ENCODE results near the gene UNK.
"Not testable (repeated sequence)": the region's sequence is repeated elsewhere in the genome, so short reads cannot be mapped to it uniquely, and the experiment has no call there.

Gene UNK

GRCh38 chr17:75773808-75774470 is 10.7 kb upstream of the UNK start:
- DNase-seq = no peak

DNA sequence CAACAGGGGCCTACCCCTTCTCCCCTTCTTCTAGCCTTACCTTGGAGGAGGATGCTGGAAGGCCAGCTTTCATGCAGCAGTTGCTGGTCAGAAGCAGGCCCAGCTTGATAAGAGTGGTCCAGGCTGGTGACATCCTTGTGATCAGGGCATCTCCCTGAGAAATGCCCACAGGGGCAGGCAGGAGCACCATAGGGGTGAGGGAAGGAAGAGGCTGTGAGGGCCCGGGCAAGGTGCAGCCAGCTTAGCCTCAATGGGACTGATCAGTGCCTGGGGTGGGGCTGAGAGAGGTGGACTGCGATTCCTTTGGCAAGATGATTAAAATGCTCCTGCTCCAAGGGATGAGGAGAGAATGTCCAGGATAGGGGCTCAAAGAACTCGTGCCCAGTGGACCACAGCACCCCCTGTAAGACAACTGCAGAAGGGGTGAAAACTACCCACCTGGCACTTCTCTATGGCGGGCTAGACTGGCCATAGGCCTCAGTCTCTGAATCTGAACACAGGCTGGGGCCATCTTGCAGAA is 10.1 kb upstream of the UNK start:
- no peak for DNase-seq

- DNase-seq = peak; percentile 31
Measured at GRCh38 chr17:75774991-75775668, 9.5 kb upstream of the UNK start.

- DNase-seq = no peak
Measured at GRCh38 chr17:75776386-75777295, 8.0 kb upstream of the UNK start.

GRCh38 chr17:75777296-75777922 is 7.2 kb upstream of the UNK start:
- no peak for DNase-seq

DNA sequence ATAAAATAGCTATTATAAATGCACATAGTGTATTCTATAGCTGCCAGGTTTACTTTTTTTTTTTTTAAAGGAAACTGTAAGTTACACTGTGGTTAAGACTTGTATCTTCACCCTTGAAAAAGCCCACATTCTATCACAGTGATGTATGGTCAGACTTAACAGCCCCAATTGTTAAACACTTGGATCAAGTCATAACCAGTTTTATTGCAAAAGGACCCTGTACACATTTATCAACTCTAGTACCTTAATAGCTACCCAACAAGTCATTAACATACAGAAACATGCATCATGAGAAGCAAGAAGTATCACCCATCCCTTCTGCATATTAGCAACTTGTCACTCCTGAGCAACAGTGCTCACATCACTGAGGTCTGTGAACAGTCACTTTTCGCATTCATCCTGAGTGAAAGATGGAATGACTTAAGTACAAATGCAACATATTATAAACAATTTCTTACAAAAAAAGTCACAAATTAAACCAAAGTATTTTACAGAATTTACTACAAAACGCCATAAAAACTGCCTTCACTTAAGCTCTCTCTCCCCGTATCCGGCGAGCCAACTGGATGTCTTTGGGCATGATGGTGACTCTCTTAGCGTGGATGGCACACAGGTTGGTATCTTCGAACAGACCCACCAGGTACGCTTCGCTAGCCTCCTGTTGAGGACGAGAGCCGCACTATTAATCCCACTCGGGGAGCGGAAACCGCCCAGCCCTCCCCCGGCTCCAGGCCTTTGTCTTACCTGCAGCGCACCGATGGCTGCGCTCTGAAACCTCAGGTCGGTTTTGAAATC is 6.3 kb upstream of the UNK start:
- DNase-seq = not testable (repeated sequence)

DNA sequence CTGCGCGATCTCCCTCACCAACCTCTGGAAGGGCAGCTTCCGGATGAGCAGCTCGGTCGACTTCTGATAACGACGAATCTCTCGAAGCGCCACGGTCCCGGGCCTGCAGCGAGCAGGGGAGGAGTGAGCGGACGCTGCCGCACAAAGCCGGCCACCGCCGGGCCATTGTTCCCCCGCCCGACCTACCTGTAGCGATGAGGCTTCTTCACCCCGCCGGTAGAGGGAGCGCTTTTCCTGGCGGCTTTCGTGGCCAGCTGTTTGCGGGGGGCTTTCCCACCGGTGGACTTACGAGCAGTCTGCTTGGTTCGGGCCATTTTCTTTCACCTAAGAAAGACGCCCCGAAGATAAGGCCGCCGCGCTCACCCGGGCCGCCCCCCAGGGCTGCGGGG is 5.8 kb upstream of the UNK start:
- DNase-seq = no peak

DNA sequence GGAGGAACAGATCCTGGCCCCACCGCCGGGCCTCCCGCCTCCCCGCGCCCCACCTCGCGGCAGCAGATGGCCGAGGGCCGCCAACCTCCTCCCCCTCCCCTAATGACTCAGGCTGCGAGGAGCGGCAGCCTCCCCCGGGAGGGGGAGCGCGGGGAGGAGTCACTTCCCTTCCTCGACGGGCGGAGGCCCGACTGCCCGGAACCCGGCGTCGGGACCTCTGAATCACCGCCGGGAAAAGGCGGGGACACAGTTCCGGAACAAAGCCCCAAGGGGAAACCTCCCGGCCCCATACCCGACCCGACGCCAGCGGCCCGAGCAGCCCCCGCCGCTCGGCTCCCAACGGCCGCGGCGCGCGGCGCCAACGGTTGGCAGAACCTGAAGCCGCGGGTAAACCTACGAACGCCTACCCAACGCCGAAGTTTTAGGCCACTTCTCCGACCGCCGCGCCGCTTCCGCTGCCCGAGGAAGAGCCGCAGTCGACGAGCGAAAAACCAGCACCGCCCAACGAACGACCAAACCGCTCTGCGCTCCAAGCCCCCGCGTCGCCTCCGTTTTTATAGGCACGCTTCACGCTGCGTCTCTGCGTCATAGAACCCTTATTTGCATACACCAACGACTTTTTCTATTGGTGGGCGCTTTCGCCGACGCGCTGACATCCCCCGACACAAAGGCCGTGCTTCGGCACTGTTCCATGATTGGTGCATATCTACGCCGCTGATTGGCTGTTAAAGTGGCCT is 5.2 kb upstream of the UNK start:
- peak; percentile 100 for DNase-seq

GRCh38 chr17:75779987-75780889 is 4.4 kb upstream of the UNK start:
- DNase-seq = no peak

DNA sequence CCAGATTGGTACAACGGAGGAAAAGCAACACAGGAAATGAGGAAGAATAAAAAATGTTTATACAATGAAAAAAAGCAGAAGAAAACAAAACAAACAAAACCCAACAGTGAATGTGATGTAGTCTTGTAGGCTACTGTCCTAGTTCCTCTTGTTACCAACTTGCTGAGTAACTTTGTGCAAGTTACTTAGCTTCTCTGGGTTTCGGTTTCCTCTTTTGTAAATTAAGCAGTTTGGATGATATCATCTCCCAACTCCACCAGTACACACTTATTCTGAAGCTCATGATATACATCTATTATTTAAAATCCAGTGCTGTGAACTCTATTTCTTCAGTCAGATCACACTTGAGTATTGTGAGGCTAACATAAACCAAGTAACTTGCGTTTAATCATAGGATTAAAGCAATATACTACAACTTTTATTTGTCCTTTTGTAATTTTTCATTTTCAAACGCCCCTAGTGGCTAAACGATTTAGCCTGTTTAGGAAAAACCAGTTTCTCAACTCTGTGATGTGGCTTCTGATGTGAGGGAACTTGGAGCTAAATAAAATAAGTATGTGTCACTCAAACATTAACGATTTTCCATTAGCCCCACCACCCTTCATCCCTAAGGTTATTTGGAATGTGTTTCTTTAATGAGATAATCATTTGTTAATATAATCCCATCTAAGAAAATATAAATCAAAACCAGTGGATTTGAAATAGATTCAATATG is 1.4 kb upstream of the UNK start:
- peak; percentile 70 for DNase-seq

DNA sequence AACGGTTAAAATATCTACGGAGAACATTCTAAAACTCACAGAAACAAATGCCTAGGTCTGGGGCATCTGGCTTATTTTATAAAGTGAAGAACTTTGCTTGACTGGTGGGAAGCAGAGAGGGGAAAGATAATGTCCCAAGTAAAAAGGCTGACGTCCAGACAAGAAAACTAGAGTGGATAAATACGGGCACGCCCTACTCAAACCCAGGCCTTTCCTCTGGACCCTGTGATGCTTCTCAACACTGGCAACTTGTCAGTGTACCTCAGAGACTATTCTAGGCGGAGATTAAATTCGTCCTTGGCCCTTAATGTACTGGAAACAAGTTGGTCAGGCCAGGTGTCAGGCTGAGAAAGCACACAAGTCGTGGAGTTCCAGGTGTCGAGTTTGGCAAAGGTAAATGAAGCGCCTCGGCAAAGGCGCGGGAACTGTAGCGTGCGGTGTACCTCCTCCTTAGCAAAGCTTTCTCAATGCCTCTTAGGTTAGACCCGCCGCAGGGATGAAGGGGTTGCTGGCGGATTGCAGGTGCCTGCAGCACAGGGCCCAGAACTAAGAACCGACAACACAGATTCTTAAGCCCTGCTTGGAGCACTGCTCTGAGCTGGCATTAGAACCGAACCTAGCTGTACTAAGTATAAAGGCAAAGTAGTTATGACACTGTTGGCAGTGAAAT is 668 bp upstream of the UNK start:
- no peak for DNase-seq

GRCh38 chr17:75785016-75785890 is 647 bp downstream of the UNK start:
- peak; percentile 95 for DNase-seq

- DNase-seq = no peak
Measured at GRCh38 chr17:75791254-75791653, 6.6 kb downstream of the UNK start.

DNA sequence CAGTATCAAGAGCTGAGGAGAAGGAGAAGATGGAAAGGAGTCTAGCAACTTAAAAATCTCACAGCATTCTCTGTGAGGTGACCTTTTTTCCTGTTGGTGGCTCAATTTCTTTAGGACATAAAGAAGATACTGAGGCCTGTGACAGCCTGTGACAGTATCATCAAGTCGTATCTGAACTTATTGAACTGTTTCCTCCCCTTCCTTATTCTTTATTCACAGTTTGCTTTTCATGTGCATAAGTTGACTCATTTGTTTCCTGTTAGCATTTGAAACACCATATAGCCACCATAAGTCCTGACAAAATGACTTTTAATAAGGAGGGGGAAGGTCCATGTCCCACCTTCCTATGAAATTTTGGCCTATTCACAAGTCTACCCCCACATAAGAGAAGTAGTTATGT is 8.9 kb downstream of the UNK start:
- DNase-seq = no peak

DNA sequence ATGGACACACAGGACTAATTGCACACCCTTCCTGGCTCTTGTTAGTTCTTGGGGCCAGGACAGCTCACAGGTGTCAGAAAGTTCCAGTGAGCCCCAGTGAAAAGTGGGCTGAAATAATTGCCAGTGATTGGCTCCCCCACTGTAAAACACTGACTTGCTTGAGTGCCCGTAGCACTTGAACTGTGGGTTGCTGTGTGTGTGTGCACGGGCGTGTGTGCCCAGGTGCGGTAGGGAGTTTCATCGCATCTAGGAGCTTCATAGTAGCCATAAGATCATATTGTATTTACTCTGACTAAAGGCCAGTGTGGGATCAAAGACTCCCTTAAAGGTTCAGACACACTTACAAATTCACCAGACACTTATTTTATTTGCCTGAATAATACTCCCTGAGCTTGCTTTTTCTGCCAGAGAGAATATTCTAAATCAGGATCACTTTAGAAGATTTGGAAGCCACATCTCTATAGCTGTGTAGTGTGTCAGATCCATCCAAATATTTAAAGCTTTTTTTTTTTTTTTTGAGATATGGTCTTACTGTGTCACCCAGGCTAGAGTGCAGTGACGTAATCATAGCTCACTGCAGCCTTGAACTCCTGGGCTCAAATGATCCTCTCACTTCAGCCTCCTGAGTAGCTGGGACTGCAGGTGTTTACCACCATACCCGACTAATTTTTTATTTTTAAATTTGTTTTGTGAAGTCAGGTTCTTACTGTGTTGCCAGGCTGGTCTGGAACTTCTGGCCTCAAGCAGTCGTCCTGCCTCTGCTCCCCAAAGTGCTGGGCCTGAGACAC is 11.4 kb downstream of the UNK start:
- no peak for DNase-seq

DNA sequence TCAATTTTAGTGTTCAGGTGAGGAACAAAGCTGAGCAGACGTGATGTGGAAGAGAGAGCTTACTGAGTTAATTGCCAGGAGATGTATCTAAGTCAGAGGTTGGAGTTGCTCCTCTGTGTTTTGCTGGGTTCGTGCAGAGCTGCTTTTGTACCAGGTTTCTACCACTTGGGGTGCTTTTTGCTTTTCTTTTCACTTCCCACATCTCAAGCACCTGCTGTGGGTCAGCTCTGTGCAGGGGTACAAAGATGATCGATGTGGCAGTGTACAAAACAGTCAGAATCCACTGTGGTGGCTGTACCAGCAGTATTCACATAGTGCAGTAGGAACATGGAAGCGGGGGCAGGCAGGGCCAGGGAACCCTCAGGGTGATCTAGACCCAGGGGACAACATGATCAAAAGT is 14.8 kb downstream of the UNK start:
- DNase-seq = no peak

DNA sequence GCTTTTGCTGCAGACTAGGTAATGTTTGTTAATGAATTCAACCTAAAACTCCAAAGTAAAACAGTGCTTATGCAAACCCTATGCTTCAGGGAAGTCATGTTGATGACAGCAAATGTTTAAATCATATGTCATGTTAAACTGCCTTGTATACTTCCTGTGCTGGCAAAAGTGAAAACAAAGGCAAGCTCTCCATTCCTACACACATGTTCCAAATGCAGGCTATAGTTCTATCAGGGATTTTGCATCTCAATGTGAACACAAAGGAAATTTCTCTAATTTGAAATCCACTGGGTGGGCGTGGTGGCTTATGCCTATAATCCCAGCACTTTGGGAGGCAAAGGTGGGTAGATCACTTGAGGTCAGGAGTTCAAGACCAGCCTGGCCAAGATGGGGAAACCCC is 19.3 kb downstream of the UNK start:
- DNase-seq = no peak
